Kidney glomerular epithelial cell (primary cell): ENCODE measurements around the gene ANKEF1.

Experiments
- DNase-seq: peaks from one replicate; lab custom pipeline; 2025; lab: John Stamatoyannopoulos, UW

Gene ANKEF1

GRCh38 chr20:10089871-10090587 is 55.2 kb downstream of the ANKEF1 start:
- DNase-seq, result no peak

DNA sequence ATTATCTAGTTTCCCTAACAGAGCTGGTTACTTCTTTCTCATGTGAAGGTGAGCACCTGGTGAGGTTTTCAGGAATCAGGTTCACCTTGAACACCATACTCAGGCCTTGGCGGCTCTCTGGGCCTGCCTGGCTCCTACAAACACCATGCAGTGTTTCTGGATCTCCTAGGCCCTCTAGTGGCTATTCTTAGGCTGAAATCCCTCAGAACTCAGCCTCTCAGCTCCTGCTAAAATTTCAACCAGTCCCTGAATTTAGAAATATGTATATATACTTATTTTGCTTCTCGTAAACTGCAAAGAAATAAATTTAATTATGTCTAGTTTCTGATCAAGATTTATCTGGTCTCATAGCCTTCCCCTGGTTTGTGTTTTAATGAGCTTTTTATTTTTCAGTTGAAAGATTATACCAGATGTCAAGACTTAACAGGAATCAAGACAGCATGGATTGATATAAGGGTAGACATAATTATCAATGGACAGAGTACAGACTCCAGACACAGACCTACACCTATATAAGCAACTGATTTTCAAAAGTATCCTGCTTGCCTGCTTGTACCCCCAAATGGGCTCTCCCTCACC is 55.9 kb downstream of the ANKEF1 start:
- peak; percentile 53 for DNase-seq

DNA sequence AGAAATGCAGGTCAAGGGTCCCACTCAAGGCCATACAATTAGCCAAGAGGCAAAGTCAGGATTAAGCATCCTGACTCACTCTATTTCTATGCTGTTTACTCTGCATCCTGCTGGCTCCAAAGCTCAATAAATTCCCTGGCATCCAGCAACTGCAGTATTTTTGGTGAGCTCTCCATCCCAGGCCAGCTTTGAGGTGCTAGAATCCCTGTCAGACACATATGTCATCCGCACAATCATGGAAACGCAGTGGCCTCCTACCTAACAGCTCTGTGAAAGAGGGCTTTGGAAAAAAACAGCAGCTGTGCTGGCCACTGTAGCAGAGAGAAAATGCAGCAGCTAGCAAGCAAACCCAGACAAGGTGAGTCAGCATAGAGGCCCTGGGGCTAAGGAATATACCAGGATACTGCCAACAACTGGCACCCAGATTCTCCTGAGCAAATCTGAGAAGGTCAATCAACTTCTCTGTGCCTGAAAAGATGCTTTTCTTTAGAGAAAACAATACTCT is 58.4 kb downstream of the ANKEF1 start:
- DNase-seq, result no peak

DNA sequence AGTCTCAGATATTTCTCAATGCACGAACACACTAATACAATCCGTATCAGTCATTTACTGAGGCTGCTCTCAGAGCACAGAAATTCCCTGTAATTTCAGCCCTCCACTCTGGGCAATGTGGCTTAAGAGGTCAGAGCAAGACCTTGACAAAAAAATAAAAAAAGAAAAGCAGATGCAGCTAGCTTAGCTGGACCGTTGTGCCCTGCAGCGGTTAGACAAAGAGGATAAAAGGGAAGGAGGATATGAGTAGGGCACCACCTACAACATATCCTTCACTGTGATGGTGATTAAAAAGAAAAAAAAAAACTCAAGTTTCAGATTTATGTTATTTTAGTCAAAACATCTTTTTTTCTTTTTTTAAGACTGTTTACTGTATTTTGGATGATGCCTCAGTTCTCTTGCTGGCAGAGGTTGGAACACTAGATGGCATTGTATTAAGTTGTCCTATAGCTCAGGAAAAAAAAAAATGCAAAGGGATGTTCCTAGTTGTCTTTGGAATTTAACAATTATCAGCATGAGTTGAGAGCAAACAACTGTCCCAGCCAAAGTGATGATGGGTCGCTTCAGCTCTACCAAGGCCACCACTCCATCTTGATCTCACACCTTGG is 59.9 kb downstream of the ANKEF1 start:
- DNase-seq, result no peak

GRCh38 chr20:10096790-10097189 is 62.0 kb downstream of the ANKEF1 start:
- DNase-seq, result no peak

DNA sequence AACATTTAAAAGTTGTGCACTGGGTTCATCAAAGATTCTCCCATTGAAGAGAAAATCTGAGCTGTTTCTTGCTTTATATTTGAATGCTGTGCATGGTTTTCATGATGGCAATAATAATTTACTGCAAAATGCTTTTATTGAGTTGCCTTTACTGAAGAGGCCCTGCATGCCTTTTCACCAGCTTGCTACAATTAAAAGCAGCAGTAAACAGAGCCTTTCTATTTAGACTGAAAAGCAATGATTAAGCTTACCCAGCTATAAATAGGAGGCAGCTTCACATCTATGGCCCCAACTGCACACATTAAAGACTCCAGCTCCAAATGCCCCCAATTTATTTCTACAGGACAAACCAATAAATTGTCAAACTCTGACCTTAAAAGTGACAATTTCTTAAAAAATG is 70.3 kb downstream of the ANKEF1 start:
- DNase-seq, result no peak
